Activated T-cell treated with anti-CD3 and anti-CD28 coated beads for 24 hours (primary cell): Measurements from ENCODE around the gene MYLK.

Experiments
- DNase-seq: peaks from one replicate; pipeline ENCODE4 v3.0.0-alpha.2; 2020; ENCODE audit warnings: low read depth

Gene MYLK

GRCh38 chr3:123768480-123769355 is 115.4 kb downstream of the MYLK start:
- DNase-seq: no peak

GRCh38 chr3:123767564-123768292 is 116.4 kb downstream of the MYLK start:
- no peak for DNase-seq

GRCh38 chr3:123767009-123767372 is 117.1 kb downstream of the MYLK start:
- DNase-seq: no peak

- DNase-seq: no peak
Measured at GRCh38 chr3:123766193-123767008, 117.7 kb downstream of the MYLK start.

- no peak for DNase-seq
Measured at GRCh38 chr3:123765475-123766128, 118.5 kb downstream of the MYLK start.

- no peak for DNase-seq
Measured at GRCh38 chr3:123764647-123765046, 119.5 kb downstream of the MYLK start.

GRCh38 chr3:123762805-123763204 is 121.3 kb downstream of the MYLK start:
- DNase-seq: no peak

- no peak for DNase-seq
Measured at GRCh38 chr3:123760817-123761216, 123.3 kb downstream of the MYLK start.

GRCh38 chr3:123759871-123760270 is 124.3 kb downstream of the MYLK start:
- DNase-seq: no peak

- DNase-seq: no peak
Measured at GRCh38 chr3:123759311-123759710, 124.8 kb downstream of the MYLK start.

- no peak for DNase-seq
Measured at GRCh38 chr3:123758081-123758564, 126.0 kb downstream of the MYLK start.

- no peak for DNase-seq
Measured at GRCh38 chr3:123757281-123757940, 126.7 kb downstream of the MYLK start.

GRCh38 chr3:123755501-123755900 is 128.6 kb downstream of the MYLK start:
- DNase-seq: no peak

GRCh38 chr3:123755085-123755484 is 129.0 kb downstream of the MYLK start:
- DNase-seq: no peak

GRCh38 chr3:123753286-123753685 is 130.8 kb downstream of the MYLK start:
- no peak for DNase-seq

- DNase-seq: no peak
Measured at GRCh38 chr3:123752228-123752627, 131.9 kb downstream of the MYLK start.

- no peak for DNase-seq
Measured at GRCh38 chr3:123751433-123751832, 132.7 kb downstream of the MYLK start.

GRCh38 chr3:123750659-123751420 is 133.3 kb downstream of the MYLK start:
- DNase-seq: no peak

GRCh38 chr3:123750209-123750608 is 133.9 kb downstream of the MYLK start:
- DNase-seq: no peak

- no peak for DNase-seq
Measured at GRCh38 chr3:123749711-123750110, 134.4 kb downstream of the MYLK start.
